Activated CD8-positive, alpha-beta T cell treated with anti-CD3 and anti-CD28 coated beads, Interleukin-2, amount 10 ng/mL, durations not matched to agents 7 days and 5 days (primary cell): ENCODE results near the gene COX11. TPM values are rescaled to one million over a fixed set of nuclear protein-coding genes. Genes with fewer than 3 reads are reported as not detected.

Experiments used
- ATAC-seq: fragments of 150-1000 bp; cut with Tn5 transposase; one replicate; pipeline ENCODE4 v1.10.0; 2021; ENCODE audit warnings: moderate library complexity
- CTCF ChIA-PET: fragments of 350-600 bp; sonication (Branson Sonifier 250); formaldehyde crosslinking; loops from one replicate; lab custom pipeline; 2021; ENCODE audit warnings: antibody characterized with exemption; lab: Charles Lee
- POLR2A ChIA-PET: fragments of 350-600 bp; sonication (Branson Sonifier 250); formaldehyde crosslinking; loops from one replicate; lab custom pipeline; 2021; ENCODE audit warnings: antibody characterized with exemption; lab: Charles Lee
- DNase-seq: peaks from one replicate; pipeline ENCODE4 v3.0.0-alpha.2; 2020
- H3K27ac Mint-ChIP-seq: one replicate; pipeline ENCODE4 v1.8.0; 2021; ENCODE audit warnings: mild to moderate bottlenecking, mixed read lengths
- H3K27me3 Mint-ChIP-seq: one replicate; pipeline ENCODE4 v1.8.0; 2021; ENCODE audit warnings: low read depth, mixed read lengths
- H3K36me3 Mint-ChIP-seq: one replicate; pipeline ENCODE4 v1.8.0; 2021; ENCODE audit warnings: low read depth, mixed read lengths
- H3K4me1 Mint-ChIP-seq: one replicate; pipeline ENCODE4 v1.8.0; 2021; ENCODE audit warnings: low read depth, mixed read lengths
- H3K4me3 Mint-ChIP-seq: one replicate; pipeline ENCODE4 v1.8.0; 2021; ENCODE audit warnings: mild to moderate bottlenecking, mixed read lengths
- H3K9me3 Mint-ChIP-seq: one replicate; pipeline ENCODE4 v1.8.0; 2022; ENCODE audit warnings: mixed read lengths; ENCODE audit not compliant: insufficient read depth
- total RNA-seq, 2 experiments: library from RNA; stranded (reverse); gene quantifications; one replicate each; pipeline ENCODE4 v1.2.3, GENCODE V29; 2021

Gene COX11
- total RNA-seq, 2 experiments from 2014 or later = 44.9 to 45.4 TPM

DNA sequence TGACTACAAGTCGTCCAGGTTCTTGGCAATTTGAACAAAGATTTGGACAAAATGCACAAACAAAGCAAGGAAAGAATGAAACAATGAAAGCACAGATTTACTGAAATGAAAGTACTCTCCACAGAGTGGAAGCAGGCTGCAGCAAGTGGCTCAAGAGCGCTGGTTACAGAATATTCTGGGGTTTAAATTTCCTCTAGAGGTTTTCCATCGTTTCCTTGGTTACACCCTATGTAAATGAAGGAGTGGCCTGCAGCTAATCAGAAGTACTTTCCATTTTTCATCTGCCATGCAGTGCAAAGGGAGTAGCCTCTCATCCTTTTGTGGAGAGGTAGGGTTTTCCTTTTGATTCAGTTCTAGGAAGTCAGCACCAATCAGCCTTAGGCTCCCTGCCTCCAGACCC is 11.9 kb upstream of the COX11 start:
- Mint-ChIP-seq H3K36me3 (peaks cover 15% of the 10 kb centered on the region), H3K4me3 (no peak overlapping the region), H3K9me3 (peaks cover 23% of the 10 kb centered on the region), H3K4me1 (peaks cover 11% of the 10 kb centered on the region), H3K27me3 (no peaks in the 10 kb centered on the region), H3K27ac (no peak overlapping the region)
- ChIA-PET POLR2A (no interaction called here), CTCF (interaction anchor here (0.9 kb wide), 1 partner anchor 13 kb away, joined by 4 read pairs; no protein-coding TSS in a partner anchor)
- no peak for ATAC-seq
- no peak for DNase-seq

DNA sequence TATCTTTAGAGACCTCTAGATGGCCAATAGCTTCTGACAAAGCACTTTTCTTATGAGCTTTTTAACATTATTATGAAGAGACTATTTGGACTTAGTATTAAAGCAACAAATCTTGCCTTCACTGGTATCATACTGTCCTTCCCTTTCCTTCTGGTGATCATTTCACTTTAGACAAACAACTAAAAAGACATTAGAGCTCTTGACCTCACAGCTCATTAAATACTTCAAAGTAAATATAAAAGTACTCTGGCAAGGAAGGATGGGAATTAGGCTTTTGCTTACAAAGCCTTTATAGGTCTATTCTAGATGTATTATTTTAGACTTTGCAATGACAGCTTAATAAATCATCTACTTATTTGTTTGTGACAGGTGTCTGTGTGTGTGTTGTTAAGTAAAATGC is 11.2 kb upstream of the COX11 start:
- no peak overlapping the region for H3K27ac Mint-ChIP-seq
- peaks cover 23% of the 10 kb centered on the region for H3K9me3 Mint-ChIP-seq
- H3K36me3 Mint-ChIP-seq = peaks cover 15% of the 10 kb centered on the region
- POLR2A ChIA-PET = no interaction called here
- H3K4me3 Mint-ChIP-seq = no peak overlapping the region
- ATAC-seq = no peak
- CTCF ChIA-PET = interaction anchor here (1.1 kb wide), 1 partner anchor 14 kb away, joined by 4 read pairs; no protein-coding TSS in a partner anchor
- H3K27me3 Mint-ChIP-seq = no peaks in the 10 kb centered on the region
- H3K4me1 Mint-ChIP-seq = peaks cover 11% of the 10 kb centered on the region
- DNase-seq = no peak

DNA sequence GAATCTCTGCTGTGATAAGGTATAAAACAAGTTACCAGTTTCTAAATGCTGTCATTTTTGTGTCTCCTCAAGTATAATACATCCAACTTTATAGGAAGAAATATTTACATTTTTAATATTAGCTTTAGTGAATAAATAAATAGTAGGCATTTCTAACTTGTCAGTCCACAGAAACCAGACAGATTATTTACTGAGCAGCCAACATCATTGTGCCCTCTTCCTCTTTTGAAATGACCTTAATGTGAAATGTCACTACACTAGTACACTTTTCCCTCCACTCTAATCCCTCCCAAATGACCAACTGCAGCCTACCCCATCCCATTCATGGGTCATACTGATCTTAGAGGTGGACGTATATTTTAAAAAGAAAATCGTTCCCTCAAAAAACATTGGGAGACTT is 9.3 kb upstream of the COX11 start:
- peaks cover 11% of the 10 kb centered on the region for H3K4me1 Mint-ChIP-seq
- no peak for DNase-seq
- POLR2A ChIA-PET = no interaction called here
- peaks cover 23% of the 10 kb centered on the region for H3K9me3 Mint-ChIP-seq
- H3K36me3 Mint-ChIP-seq = peaks cover 15% of the 10 kb centered on the region
- H3K27ac Mint-ChIP-seq = no peak overlapping the region
- H3K27me3 Mint-ChIP-seq = no peaks in the 10 kb centered on the region
- no peak overlapping the region for H3K4me3 Mint-ChIP-seq
- CTCF ChIA-PET = interaction anchor here (1.0 to 1.3 kb wide), 2 partner anchors 27 to 318 kb away, joined by 3 to 4 read pairs; no protein-coding TSS in a partner anchor
- ATAC-seq = no peak

DNA sequence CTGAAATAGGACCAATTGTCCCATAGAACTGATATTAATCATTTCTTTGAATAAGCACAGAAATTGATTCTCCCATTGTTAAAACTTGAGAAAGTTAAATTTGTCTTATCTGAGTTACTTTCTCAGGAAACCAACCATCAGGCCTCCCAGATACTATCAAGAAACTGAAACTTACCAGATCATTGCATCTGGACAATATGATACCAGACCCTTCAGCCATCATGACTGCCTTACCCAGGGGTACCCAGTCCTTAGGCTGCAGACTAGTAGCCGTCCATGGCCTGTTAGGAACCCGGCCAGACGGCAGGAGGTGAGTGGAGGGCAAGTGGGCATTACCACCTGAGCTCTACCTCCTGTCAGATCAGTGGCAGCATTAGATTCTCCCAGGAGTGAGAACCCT is 7.9 kb upstream of the COX11 start:
- no peak for ATAC-seq
- no peak overlapping the region for H3K27ac Mint-ChIP-seq
- H3K4me1 Mint-ChIP-seq = peaks cover 15% of the 10 kb centered on the region
- H3K36me3 Mint-ChIP-seq = peaks cover 15% of the 10 kb centered on the region
- peaks cover 21% of the 10 kb centered on the region for H3K9me3 Mint-ChIP-seq
- DNase-seq = no peak
- no peak overlapping the region for H3K4me3 Mint-ChIP-seq
- ChIA-PET POLR2A (no interaction called here), CTCF (no interaction called here)
- no peaks in the 10 kb centered on the region for H3K27me3 Mint-ChIP-seq

DNA sequence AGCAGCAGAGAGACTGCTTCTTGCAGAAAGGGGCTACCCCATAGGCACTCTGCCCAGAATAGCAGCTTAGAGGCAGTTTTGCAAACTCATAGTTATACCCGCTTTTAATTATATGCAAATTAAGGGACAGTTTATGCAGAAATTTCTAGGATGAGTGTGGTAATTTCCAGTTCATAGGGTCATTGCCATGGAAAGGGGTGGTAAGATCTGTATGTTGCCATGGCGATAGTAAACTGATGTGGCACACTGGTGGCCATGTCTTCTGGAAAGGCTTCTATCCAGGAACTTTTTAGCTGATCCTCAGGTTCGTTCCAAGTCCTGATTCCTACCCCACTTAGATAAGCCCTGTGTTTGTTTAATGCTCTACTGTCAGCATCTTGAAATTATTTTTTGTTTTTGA is 6.3 kb upstream of the COX11 start:
- Mint-ChIP-seq H3K4me1 (peaks cover 18% of the 10 kb centered on the region), H3K36me3 (peaks cover 9% of the 10 kb centered on the region), H3K4me3 (no peak overlapping the region), H3K27me3 (no peaks in the 10 kb centered on the region), H3K9me3 (peaks cover 7% of the 10 kb centered on the region), H3K27ac (no peak overlapping the region)
- DNase-seq (no peak), ATAC-seq (no peak)
- POLR2A ChIA-PET = no interaction called here
- CTCF ChIA-PET = interaction anchor here (1.2 to 3.0 kb wide), 3 partner anchors 18 to 373 kb away, joined by 3 to 13 read pairs (median 4); no protein-coding TSS in a partner anchor

DNA sequence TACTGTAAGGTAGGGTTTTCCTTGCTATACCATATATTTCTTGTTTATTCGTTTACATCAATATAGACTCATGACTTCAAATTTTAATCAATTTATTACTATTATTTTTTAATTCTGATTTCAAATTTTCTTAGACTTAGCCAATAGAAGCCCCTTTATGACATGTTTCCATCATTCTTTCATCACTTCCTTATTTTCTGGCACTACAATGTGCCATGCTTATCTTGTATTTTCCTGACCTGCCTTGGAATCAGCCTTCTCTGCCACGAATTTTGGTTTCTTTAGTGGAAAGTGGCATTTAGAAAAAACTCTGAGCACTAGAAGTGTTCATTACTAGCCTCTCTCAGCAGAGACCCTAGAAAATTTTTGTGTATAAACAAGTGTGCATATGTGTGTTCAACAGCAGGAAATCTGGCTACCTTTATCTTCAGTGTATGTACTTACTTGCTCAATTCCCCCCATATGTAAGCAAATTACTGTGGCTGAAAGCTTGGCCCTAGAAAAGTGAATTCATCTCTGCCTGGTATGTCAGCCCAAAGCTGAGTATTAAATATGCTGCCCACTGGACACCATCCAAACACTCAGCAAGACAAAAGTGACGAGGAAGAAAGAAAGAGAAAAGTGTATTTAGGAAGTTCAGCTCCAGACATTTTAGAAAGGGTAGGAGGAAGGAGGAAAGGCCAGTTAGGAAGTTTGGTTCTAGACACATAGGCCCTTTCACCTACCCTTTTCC is 4.1 kb upstream of the COX11 start:
- Mint-ChIP-seq H3K9me3 (no peaks in the 10 kb centered on the region), H3K27ac (no peak overlapping the region), H3K27me3 (no peaks in the 10 kb centered on the region), H3K36me3 (peaks cover 4% of the 10 kb centered on the region), H3K4me1 (peaks cover 15% of the 10 kb centered on the region), H3K4me3 (no peak overlapping the region)
- DNase-seq = no peak
- POLR2A ChIA-PET = no interaction called here
- CTCF ChIA-PET = interaction anchor here (1.4 to 3.0 kb wide), 2 partner anchors 12 to 21 kb away, joined by 3 to 13 read pairs; no protein-coding TSS in a partner anchor
- no peak for ATAC-seq

DNA sequence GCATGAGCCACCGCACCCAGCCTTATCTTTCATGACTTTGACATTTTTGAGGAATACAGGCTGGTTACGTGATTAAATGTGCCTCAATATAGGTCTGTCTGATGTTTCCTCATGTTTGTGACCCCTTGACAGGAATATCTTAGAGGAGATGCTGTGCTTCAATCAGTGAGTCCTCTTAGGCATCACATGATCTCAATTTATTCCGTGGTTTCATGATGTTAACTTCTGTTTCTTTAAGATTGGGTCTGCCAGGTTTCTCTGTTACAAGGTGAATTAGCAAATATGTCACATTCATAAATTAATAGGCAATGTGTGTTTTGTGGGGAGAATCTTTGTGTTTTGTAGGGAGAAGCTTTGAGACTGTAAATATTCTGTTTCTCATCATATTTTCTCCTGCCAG is 3.4 kb upstream of the COX11 start:
- peaks cover 20% of the 10 kb centered on the region for H3K4me1 Mint-ChIP-seq
- ATAC-seq (no peak), DNase-seq (no peak)
- ChIA-PET POLR2A (no interaction called here), CTCF (interaction anchor here (1.4 kb wide), 2 partner anchors 11 to 34 kb away, joined by 3 read pairs; no protein-coding TSS in a partner anchor)
- H3K36me3 Mint-ChIP-seq = peaks cover 2% of the 10 kb centered on the region
- H3K4me3 Mint-ChIP-seq = no peak overlapping the region
- no peaks in the 10 kb centered on the region for H3K9me3 Mint-ChIP-seq
- no peaks in the 10 kb centered on the region for H3K27me3 Mint-ChIP-seq
- no peak overlapping the region for H3K27ac Mint-ChIP-seq

DNA sequence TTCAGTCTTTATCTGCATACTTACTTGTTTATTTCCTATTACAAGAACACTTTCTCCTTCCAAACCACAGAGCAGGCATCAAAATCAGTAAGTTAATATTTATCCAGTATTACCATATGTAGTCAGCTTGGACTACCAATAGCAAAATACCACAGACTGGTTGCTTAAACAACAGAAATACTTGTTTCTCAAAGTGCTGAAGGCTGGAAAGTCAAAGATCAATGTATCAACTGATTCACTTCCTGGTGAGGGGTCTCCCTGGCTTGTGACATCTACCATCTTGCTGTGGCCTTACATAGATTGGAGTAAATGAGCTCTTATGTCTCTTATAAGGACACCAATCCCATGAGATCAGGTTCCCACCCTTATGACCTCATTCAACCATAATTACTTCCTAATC is 2.7 kb upstream of the COX11 start:
- CTCF ChIA-PET = interaction anchor here (0.5 to 1.4 kb wide), 3 partner anchors 10 to 34 kb away, joined by 3 read pairs; no protein-coding TSS in a partner anchor

DNA sequence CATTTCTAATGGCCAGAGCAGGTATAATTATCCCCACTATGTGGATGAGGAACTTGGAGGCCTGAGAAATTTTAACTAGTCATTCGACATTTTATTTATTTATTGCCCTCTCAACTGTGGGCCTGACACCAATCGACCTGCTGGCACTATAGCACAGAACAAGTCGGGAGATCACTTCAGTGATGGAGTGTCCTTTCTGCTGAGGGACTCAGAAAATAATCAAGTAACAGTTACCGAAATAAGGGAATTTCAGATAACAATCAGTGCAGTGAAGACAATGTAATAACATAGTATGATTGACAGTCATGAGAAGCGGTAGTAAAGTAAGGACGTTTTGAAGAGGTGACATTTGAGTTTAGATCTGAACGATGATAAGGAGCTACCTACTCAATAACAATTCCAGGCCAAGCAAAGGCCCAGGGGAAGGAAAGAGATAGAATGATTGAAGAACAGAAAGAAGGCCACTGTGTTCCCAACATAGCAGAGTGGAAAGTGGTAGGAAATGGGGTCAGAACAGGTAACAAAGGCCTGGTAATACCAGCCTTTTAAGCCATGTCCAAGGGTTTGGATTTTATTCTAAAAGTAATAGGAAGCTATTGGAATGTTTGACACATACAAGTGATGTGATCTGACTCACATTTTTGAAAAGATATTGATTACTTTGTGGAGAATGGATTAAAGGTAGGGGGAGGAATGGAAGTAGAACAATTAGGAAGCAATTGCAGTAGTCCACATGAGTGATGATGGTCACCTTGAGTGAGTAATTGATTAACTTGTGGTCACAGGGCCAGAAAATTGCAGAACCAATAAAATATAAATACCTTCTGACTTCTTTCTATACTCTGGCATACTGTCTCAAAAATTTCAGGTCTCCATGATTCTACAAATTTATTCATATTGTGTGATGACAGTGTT is 1.5 kb upstream of the COX11 start:
- CTCF ChIA-PET = interaction anchor here (1.6 to 2.7 kb wide), 3 partner anchors 23 to 35 kb away, joined by 4 to 6 read pairs (median 5); no protein-coding TSS in a partner anchor
- no peak for DNase-seq
- peaks cover 26% of the 10 kb centered on the region for H3K4me1 Mint-ChIP-seq
- H3K27me3 Mint-ChIP-seq = no peaks in the 10 kb centered on the region
- no peak overlapping the region for H3K4me3 Mint-ChIP-seq
- peaks cover 5% of the 10 kb centered on the region for H3K36me3 Mint-ChIP-seq
- peak overlapping the region; percentile 13 for H3K27ac Mint-ChIP-seq
- no peaks in the 10 kb centered on the region for H3K9me3 Mint-ChIP-seq
- no peak for ATAC-seq
- POLR2A ChIA-PET = interaction anchor here (0.6 kb wide), 1 partner anchor 67 kb away, joined by 3 read pairs; no protein-coding TSS in a partner anchor

More for the DNA sequence above, 2.7 kb upstream of the COX11 start:
- Mint-ChIP-seq H3K27me3 (no peaks in the 10 kb centered on the region), H3K4me3 (no peak overlapping the region), H3K9me3 (no peaks in the 10 kb centered on the region), H3K36me3 (no peaks in the 10 kb centered on the region), H3K27ac (no peak overlapping the region), H3K4me1 (peaks cover 23% of the 10 kb centered on the region)
- POLR2A ChIA-PET = no interaction called here
- DNase-seq (no peak), ATAC-seq (no peak)

DNA sequence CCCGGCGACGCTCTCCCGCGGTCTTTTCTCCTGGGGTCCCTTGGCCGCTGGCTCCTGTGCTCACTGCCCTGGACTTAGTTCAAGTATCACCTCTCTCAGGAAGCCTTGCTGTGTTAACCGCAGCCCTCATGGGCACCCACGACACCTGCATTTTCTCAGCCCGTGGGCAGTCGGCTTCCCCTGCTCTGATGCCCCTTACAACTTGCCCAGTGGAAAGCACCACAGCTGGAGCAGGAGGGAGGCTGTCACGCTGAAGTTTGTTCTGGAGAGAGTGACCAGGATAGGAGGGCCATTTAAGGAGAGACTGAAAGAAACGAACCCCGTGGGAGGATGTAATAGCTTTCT is 506 bp upstream of the COX11 start:
- DNase-seq = peak; percentile 42
- POLR2A ChIA-PET = interaction anchor here (1.2 kb wide), 1 partner anchor 452 kb away, joined by 4 read pairs; the partner anchor contains the start of gene MMD
- Mint-ChIP-seq H3K9me3 (no peaks in the 10 kb centered on the region), H3K4me1 (peaks cover 26% of the 10 kb centered on the region), H3K4me3 (no peak overlapping the region), H3K27me3 (no peaks in the 10 kb centered on the region), H3K27ac (no peak overlapping the region), H3K36me3 (peaks cover 8% of the 10 kb centered on the region)
- CTCF ChIA-PET = interaction anchor here (1.6 to 2.7 kb wide), 3 partner anchors 24 to 36 kb away, joined by 4 to 6 read pairs (median 5); no protein-coding TSS in a partner anchor
- peak; percentile 46 for ATAC-seq

DNA sequence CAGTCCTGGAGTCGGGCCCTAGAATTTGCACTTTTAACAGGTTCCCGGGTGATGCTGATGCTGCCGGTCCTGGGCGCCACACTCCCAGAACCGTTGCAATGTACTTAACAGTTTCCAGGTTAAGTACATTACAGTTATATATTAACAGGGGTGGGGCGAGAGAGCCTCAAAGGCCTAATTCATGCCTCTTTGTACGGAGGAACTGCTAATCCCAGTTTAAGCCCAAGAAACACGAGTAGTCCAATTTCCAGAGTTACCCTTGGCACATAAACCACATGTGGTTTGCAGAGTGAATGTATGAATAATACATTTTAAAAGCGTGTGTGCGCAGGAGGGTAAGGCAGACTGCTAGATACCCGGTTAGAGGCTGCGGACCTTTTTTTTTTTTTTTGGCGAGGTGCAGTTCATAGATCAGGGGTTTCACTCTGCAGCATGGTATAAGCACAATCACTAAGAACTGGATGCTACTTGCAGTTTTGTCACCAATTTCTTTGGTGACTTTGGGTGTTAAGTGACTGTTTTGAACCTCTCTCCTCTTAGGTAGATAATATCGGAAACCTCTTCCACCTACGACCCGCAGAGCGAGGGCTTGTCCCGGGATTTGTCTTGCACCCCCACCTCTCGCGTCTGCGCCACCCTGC is 713 bp downstream of the COX11 start:
- H3K4me1 Mint-ChIP-seq = peaks cover 26% of the 10 kb centered on the region
- no peak overlapping the region for H3K27ac Mint-ChIP-seq
- peak; percentile 62 for DNase-seq
- CTCF ChIA-PET = no interaction called here
- peaks cover 14% of the 10 kb centered on the region for H3K36me3 Mint-ChIP-seq
- ATAC-seq = peak; percentile 31
- H3K4me3 Mint-ChIP-seq = no peak overlapping the region
- H3K27me3 Mint-ChIP-seq = no peaks in the 10 kb centered on the region
- POLR2A ChIA-PET = interaction anchor here (1.2 kb wide), 1 partner anchor 454 kb away, joined by 4 read pairs; the partner anchor contains the start of gene MMD
- H3K9me3 Mint-ChIP-seq = no peaks in the 10 kb centered on the region
